ENCODE data around the gene PHF23.

DNA sequence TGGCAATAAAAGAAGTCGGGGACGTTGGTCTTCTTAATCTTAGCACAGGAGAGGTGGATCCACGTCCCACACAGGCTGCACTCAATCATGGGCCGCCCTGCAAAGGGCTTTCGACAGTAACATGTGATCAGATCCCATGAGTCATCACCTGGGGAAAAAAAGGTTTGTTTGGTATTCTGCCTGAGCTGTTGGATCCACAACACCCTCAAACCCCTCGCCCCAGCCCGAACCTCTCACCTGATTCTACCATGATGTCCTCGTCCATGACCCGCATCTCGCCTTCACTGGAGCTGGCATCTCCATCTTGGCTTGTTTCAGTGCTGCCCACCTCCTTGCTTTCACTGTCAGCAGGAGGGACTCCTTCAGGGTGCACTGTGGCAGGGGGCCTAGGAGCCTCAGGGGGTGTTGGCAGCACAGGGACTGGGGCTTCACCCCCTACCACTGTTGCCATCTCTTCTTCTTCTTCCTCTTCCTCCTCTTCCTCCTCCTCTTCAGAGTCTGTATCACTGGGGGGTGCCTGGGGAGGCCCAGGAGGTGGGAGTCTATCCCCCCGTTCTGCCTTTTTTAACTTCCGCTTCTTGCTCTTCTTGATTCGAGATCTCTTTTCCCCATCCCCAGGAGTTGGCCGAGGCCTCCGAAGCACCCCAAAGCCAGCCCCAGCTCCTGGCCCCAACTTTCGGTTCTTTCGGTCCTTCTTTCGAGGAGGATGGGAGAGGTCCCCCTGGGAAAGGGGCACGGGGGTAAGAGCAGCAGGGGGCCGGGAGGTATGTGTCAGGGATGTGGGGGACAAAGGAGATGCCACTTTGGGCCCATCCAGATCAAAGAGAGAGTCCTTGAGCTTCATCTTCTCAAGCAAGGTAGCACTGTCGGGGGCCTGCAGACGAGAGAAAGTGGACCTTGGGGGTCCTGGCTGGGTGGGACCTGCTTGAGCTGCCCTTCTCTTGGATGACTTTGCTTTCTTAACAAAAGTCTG lies 3.3 kb downstream of the PHF23 start:
- TF ChIP-seq CTCF (IDR thresholded peaks at IDR 0.05) = no peak
- TF ChIP-seq POLR2A (IDR thresholded peaks at IDR 0.05) = no peak
